ENCODE results near the gene JARID2.

Gene JARID2

GRCh38 chr6:15337582-15337981 lies 91.7 kb downstream of the JARID2 start:
- no peak overlapping the region for H3K4me3 ChIP-seq (ENCODE audit: low read depth, low read length)
- no peak for TF ChIP-seq CTCF (IDR thresholded peaks at IDR 0.05; ENCODE audit: low read depth, low read length)
- no peak for DNase-seq (ENCODE audit: low read depth, low spot score)
- in situ Hi-C loops (cut with HindIII; ENCODE audit: low sequenced_read_pairs) = no loop called here

GRCh38 chr6:15338476-15338875 lies 92.6 kb downstream of the JARID2 start:
- in situ Hi-C loops (cut with HindIII; ENCODE audit: low sequenced_read_pairs) = no loop called here
- no peak overlapping the region for H3K4me3 ChIP-seq (ENCODE audit: low read depth, low read length)
- TF ChIP-seq CTCF (IDR thresholded peaks at IDR 0.05; ENCODE audit: low read depth, low read length) = no peak
- DNase-seq (ENCODE audit: low read depth, low spot score) = no peak

GRCh38 chr6:15339081-15339480 lies 93.2 kb downstream of the JARID2 start:
- DNase-seq (ENCODE audit: low read depth, low spot score) = no peak
- in situ Hi-C loops (cut with HindIII; ENCODE audit: low sequenced_read_pairs) = no loop called here
- TF ChIP-seq CTCF (IDR thresholded peaks at IDR 0.05; ENCODE audit: low read depth, low read length) = no peak
- H3K4me3 ChIP-seq (ENCODE audit: low read depth, low read length) = no peak overlapping the region

- no peak for TF ChIP-seq CTCF (IDR thresholded peaks at IDR 0.05; ENCODE audit: low read depth, low read length)
- DNase-seq (ENCODE audit: low read depth, low spot score) = no peak
- no peak overlapping the region for H3K4me3 ChIP-seq (ENCODE audit: low read depth, low read length)
- in situ Hi-C loops (cut with HindIII; ENCODE audit: low sequenced_read_pairs) = no loop called here
Observed at GRCh38 chr6:15340105-15340601, 94.3 kb downstream of the JARID2 start.

- no peak for DNase-seq (ENCODE audit: low read depth, low spot score)
- in situ Hi-C loops (cut with HindIII; ENCODE audit: low sequenced_read_pairs) = no loop called here
- no peak for TF ChIP-seq CTCF (IDR thresholded peaks at IDR 0.05; ENCODE audit: low read depth, low read length)
- H3K4me3 ChIP-seq (ENCODE audit: low read depth, low read length) = no peak overlapping the region
Observed at GRCh38 chr6:15340775-15341174, 94.9 kb downstream of the JARID2 start.

GRCh38 chr6:15341311-15342001 lies 95.6 kb downstream of the JARID2 start:
- H3K4me3 ChIP-seq (ENCODE audit: low read depth, low read length) = no peak overlapping the region
- in situ Hi-C loops (cut with HindIII; ENCODE audit: low sequenced_read_pairs) = no loop called here
- no peak for DNase-seq (ENCODE audit: low read depth, low spot score)
- TF ChIP-seq CTCF (IDR thresholded peaks at IDR 0.05; ENCODE audit: low read depth, low read length) = no peak
